LNCAP (cell line): ENCODE data around the gene CCDC187.

Experiments used
- CTCF ChIP-seq: fragments of 450-650 bp; IDR thresholded peaks from 2 replicates; pipeline ENCODE4 v1.5.1; 2017; ENCODE audit warnings: mild to moderate bottlenecking

The CCDC187 gene

GRCh38 chr9:136258299-136258625 is 45.6 kb downstream of the CCDC187 start:
- TF ChIP-seq CTCF = no peak

- no peak for TF ChIP-seq CTCF
Measured at GRCh38 chr9:136257381-136258298, 46.3 kb downstream of the CCDC187 start.

- no peak for TF ChIP-seq CTCF
Measured at GRCh38 chr9:136255896-136256890, 47.7 kb downstream of the CCDC187 start.

GRCh38 chr9:136255166-136255538 is 48.7 kb downstream of the CCDC187 start:
- no peak for TF ChIP-seq CTCF

- TF ChIP-seq CTCF = no peak
Measured at GRCh38 chr9:136254381-136255165, 49.3 kb downstream of the CCDC187 start.

GRCh38 chr9:136253246-136254130 is 50.4 kb downstream of the CCDC187 start:
- TF ChIP-seq CTCF = no peak
